ENCODE data around the gene ITGB7.

- TF ChIP-seq CTCF (IDR thresholded peaks at IDR 0.05; ENCODE audit: low read depth, low read length) = no peak
- no peak for TF ChIP-seq EZH2phosphoT487 (IDR thresholded peaks at IDR 0.05; ENCODE audit: low read depth)
These were observed 35.2 kb downstream of the ITGB7 start for GRCh38 chr12:53171725-53172329.

Measured in OCI-LY3 (cell line).